Left ventricle myocardium inferior (tissue), 1 donor: ENCODE data around the gene ADGRG7. TPM values are rescaled to one million over a fixed set of nuclear protein-coding genes. Genes with fewer than 3 reads are reported as not detected.

Experiments
- DNase-seq: peaks from one replicate; pipeline ENCODE4 v3.0.0-alpha.2; 2020
- H3K27ac ChIP-seq: fragments of 200-600 bp; replicated peaks from 2 replicates; pipeline ENCODE4 v1.8.0; 2021
- H3K27me3 ChIP-seq: fragments of 200-600 bp; 2 replicates; pipeline ENCODE4 v1.8.0; 2021; ENCODE audit warnings: low read depth
- H3K36me3 ChIP-seq: fragments of 200-600 bp; 2 replicates; pipeline ENCODE4 v1.8.0; 2021
- H3K4me1 ChIP-seq: fragments of 200-600 bp; 2 replicates; pipeline ENCODE4 v1.8.0; 2021
- H3K4me3 ChIP-seq: fragments of 200-600 bp; 2 replicates; pipeline ENCODE4 v1.8.0; 2021; ENCODE audit warnings: mild to moderate bottlenecking, moderate library complexity
- H3K9me3 ChIP-seq: fragments of 200-600 bp; replicated peaks from 2 replicates; pipeline ENCODE4 v1.8.0; 2021
- CTCF ChIP-seq: fragments of 200-600 bp; IDR thresholded peaks from 2 replicates; pipeline ENCODE4 v1.8.0; 2021; ENCODE audit warnings: antibody characterized with exemption, mild to moderate bottlenecking, borderline replicate concordance
- intact Hi-C: fragments of 100-400 bp; cut with micrococcal nuclease; formaldehyde crosslinking; loops from one replicate; pipeline ENCODE4 v1.11.0; 2022
- total RNA-seq: library from RNA; stranded (reverse); fragmentation: NEBNext Ultra II Directional; extraction: Animal tissue kit (Norgen Biotek cat#: 25700); gene quantifications from one replicate; pipeline ENCODE4 v1.2.1, GENCODE V29; 2021
- donor health status: DM: no; HTN: yes; CAD: no; lungs with severe emphysema.

The ADGRG7 gene
- total RNA-seq, 1 donor from 2014 or later, result not detected

DNA sequence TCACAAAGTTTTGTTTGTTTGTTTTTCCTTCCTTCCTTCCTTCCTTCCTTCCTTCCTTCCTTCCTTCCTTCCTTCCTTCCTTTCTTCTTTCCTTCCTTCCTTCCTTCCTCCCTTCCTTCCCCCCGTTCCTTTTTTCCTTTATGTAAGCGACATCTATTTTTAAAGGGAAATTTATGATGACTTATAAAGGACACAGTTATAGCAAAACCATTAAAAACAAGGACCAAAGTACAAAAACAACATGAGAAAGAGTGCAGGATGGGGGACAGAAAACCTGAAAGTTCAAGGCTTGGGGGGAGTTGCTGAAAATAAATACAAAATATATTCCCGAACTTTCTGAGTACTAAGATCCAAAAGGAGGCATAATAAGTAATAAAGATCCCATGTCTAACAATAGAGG, 1.8 kb downstream of the ADGRG7 start:
- TF ChIP-seq CTCF, result no peak
- Histone ChIP-seq H3K4me1 (no peaks in the 10 kb centered on the region), H3K4me3 (no peak overlapping the region), H3K36me3 (no peaks in the 10 kb centered on the region), H3K27ac (no peak overlapping the region), H3K27me3 (peaks cover 40% of the 10 kb centered on the region), H3K9me3 (no peaks in the 10 kb centered on the region)
- intact Hi-C loops, result no loop called here
- no peak for DNase-seq

DNA sequence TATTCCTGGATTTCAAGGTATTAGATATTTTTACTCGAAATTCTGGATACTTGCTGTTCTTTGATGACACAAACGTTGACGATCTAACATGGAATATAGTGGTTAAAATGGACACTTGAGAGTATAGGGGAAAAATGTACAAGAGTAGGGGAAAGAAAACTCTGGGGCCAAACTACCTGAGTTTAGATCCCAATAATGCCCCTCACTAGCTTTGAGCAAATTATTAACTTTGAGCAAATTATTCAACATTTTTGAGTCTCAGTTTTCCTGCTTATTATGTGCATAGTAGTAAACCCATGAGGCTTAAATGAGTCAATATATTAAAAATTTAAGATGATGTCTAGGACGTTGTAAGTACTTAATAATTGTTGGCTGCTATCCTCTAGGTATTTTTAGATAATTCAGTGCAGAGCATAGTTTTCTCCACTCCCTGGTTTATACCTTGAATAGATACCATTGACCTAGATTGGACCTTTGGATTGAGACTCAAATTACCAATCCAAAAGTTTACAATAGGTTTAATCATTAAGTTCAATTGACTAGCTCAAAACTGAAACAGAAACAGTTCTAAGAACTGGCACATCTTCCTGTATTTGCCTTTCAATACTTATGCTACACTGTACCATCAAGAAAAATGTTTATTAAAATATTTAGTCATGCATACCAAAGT, 4.5 kb downstream of the ADGRG7 start:
- no peak for TF ChIP-seq CTCF
- H3K9me3 ChIP-seq, result no peaks in the 10 kb centered on the region
- intact Hi-C loops, result no loop called here
- no peak for DNase-seq
- H3K27ac ChIP-seq, result no peak overlapping the region
- H3K27me3 ChIP-seq, result peaks cover 36% of the 10 kb centered on the region
- no peak overlapping the region for H3K4me3 ChIP-seq
- H3K36me3 ChIP-seq, result no peaks in the 10 kb centered on the region
- H3K4me1 ChIP-seq, result no peaks in the 10 kb centered on the region

DNA sequence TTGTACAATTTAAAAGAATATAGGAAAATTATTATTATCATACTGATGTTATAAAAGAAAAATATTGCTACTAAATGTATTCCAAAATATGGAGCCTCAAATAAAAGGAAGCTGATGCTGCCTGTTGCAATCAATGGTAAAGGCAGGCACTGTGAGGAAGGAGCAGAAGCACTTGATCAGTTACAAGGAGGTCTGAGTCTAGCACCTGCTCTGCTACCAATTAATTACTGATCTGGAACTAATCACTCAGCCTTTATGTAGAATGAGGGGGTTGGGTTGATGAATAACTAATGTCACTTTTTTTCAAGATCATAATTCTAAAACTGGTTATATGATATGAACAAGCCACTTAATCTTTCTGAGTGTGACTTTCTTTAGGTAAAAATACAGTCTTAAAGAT, 5.5 kb downstream of the ADGRG7 start:
- Histone ChIP-seq H3K27me3 (peaks cover 28% of the 10 kb centered on the region), H3K36me3 (no peaks in the 10 kb centered on the region), H3K9me3 (no peaks in the 10 kb centered on the region), H3K4me1 (no peaks in the 10 kb centered on the region), H3K27ac (no peak overlapping the region), H3K4me3 (no peak overlapping the region)
- intact Hi-C loops, result no loop called here
- TF ChIP-seq CTCF, result no peak
- no peak for DNase-seq

DNA sequence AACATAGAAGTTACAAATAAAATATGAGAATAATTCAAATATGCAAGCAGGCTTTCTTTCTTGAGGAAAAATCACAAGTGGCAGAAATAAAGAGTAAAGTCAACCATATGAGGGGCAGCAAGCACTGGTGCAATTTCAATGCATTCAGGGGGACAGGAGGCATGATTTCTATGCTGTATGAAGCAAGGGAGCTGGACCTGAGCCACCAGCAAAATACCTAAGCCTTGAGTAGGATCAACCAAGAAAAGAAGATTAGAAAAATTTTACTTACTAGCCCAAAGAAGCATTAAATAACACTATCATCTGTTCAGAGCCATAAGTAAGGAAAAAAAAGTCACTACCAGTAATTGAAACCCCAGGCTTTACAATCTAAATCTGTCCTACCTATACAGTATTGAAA, 6.3 kb downstream of the ADGRG7 start:
- Histone ChIP-seq H3K36me3 (no peaks in the 10 kb centered on the region), H3K9me3 (no peaks in the 10 kb centered on the region), H3K4me1 (no peaks in the 10 kb centered on the region), H3K27me3 (peaks cover 21% of the 10 kb centered on the region), H3K27ac (no peak overlapping the region), H3K4me3 (no peak overlapping the region)
- no peak for TF ChIP-seq CTCF
- intact Hi-C loops, result no loop called here
- DNase-seq, result no peak

DNA sequence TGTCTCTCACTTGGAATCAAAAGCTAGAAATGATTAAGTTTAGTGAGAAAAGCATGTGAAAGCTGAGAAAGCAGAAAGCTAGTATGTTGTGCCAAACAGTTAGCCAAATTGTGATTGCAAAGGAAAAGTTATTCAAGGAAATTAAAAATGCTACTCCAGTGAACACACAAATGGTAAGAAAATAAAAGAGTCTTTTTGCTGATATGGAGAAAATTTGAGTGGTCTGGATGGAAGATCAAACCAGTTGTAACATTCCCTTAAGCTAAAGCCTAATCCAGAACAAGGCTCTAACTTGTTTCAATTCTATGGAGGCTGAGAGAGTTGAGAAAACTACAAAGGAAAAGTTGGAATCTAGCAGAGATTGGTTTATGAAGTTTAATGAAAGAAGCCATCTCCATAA, 11.8 kb downstream of the ADGRG7 start:
- no peak overlapping the region for H3K4me3 ChIP-seq
- H3K27me3 ChIP-seq, result no peaks in the 10 kb centered on the region
- intact Hi-C loops, result no loop called here
- no peak for DNase-seq
- H3K9me3 ChIP-seq, result peaks cover 18% of the 10 kb centered on the region
- no peak overlapping the region for H3K27ac ChIP-seq
- H3K36me3 ChIP-seq, result no peaks in the 10 kb centered on the region
- TF ChIP-seq CTCF, result no peak
- H3K4me1 ChIP-seq, result no peaks in the 10 kb centered on the region
